Astrocyte of the spinal cord (primary cell): ENCODE measurements around the gene DBNL.
A peak's percentile ranks its signal among the peaks of the same experiment; 100 is the strongest.
"Not testable (repeated sequence)": the region's sequence is repeated elsewhere in the genome, so short reads cannot be mapped to it uniquely, and the experiment has no call there.

Source experiments
- DNase-seq: peaks from one replicate; pipeline ENCODE4 v3.0.0; 2011; ENCODE audit warnings: low read depth, low spot score
- H3K4me3 ChIP-seq: 2 replicates; pipeline ENCODE4 v1.5.1; 2011; ENCODE audit warnings: low read depth, mild to moderate bottlenecking, low read length, moderate library complexity
- in situ Hi-C: cut with HindIII; loops from 2 replicates; pipeline ENCODE4 v1.10.0; 2017; ENCODE audit warnings: low sequenced_read_pairs
- TF ChIP-seq, protein P1 (sequence below): IDR thresholded peaks from 2 replicates; pipeline ENCODE4 v1.5.1; 2012; ENCODE audit warnings: low read depth, mild to moderate bottlenecking, low read length, inconsistent platforms

DBNL gene

DNA sequence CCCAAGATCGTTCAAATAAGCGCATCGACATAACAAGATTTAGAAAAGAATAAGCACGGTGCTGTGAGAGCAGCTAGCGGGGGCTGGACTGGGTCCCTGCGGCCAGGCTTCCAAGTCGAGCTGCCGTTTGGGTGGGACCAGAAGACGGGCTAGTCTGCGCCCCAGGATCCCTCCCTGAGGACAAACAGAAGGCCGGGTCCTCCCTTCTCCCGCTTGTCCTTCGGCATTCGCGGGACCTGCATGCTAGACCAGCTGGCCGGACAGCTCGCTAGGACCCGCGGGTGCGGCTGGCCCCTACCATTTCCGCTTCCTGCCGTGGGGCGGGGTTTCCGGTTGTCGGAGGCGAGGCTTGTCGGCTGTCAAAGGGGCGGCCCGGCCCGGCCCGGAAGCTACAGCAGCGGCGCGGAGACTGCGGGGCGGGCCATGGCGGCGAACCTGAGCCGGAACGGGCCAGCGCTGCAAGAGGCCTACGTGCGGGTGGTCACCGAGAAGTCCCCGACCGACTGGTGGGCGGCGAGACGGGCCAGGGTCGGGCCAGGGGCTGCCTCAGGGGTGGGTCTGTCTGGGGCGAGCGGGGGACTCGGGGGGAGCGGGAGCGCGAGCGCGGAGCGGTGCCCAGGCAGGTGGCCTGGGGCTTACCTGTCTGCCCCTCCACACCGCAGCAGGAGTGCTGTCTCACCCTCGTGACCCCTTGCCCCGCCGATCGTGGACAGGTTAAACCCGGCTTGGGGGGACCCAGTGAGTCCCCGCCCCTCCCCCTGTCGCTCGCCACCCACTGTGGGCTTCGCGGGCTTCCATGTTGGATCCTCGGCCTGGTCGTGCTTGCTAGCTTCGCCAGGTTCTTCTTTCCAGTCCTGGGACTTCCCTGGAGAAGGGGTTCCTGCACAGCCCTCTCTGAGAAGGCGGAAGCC, at the start of gene DBNL:
Gene DBNL, plus strand, starts transcription at position 388 of the 911 bp plus-strand sequence. Its CDS starts 36 bp downstream, at position 424.
- DNase-seq: peak; percentile 86
- H3K4me3 ChIP-seq: peak within 1 kb of the TSS; percentile 94
- TF ChIP-seq, protein P1, sequence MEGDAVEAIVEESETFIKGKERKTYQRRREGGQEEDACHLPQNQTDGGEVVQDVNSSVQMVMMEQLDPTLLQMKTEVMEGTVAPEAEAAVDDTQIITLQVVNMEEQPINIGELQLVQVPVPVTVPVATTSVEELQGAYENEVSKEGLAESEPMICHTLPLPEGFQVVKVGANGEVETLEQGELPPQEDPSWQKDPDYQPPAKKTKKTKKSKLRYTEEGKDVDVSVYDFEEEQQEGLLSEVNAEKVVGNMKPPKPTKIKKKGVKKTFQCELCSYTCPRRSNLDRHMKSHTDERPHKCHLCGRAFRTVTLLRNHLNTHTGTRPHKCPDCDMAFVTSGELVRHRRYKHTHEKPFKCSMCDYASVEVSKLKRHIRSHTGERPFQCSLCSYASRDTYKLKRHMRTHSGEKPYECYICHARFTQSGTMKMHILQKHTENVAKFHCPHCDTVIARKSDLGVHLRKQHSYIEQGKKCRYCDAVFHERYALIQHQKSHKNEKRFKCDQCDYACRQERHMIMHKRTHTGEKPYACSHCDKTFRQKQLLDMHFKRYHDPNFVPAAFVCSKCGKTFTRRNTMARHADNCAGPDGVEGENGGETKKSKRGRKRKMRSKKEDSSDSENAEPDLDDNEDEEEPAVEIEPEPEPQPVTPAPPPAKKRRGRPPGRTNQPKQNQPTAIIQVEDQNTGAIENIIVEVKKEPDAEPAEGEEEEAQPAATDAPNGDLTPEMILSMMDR: no peak
- in situ Hi-C loops: no loop called here

DNA sequence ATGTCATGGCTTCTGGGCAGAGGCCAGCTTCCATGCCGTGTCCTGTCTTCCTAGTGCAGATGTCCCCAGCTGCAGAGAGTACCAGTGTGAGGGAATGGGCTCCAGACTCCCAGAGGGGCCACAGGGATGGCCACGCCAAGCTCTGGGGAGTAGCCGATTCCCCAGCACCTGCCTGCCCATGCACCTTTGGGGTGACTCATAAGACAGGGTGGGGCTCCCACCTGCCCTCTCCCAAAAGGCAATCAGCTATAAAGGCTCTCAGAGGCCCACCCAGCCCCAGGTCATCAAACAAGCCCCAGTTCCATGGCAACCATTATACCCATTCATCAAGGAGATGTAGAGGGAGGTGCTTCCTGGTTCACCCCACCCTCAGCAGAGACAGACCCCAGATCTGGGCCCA, 47.0 kb upstream of the DBNL start, which contains the start of gene SPDYE1:
Gene SPDYE1, plus strand, starts transcription at position 366 of the 400 bp plus-strand sequence. CDS start 2,053 bp downstream, outside the sequence.
- in situ Hi-C loops, DNase-seq, H3K4me3 ChIP-seq: not testable (repeated sequence)

DNA sequence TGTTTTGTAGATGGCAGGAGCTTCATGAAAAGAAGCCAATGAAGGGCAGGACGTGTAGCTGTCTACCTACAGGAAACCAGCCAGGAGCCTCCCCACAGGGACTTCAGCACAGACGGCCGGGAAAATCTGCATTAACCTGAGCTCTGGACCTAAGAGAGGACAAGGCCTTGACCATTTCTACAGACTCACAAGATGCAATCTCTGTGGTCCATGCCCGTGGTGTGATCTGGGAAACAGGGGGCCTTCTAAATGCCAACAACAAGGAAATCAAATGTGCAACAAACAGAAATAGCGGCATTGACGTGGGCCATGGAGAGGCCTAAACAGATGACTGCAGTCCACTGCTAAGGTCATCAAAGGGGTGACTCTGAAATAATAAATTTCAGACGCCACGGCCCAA, 32.4 kb upstream of the DBNL start:
- DNase-seq, H3K4me3 ChIP-seq, in situ Hi-C loops: not testable (repeated sequence)

DNA sequence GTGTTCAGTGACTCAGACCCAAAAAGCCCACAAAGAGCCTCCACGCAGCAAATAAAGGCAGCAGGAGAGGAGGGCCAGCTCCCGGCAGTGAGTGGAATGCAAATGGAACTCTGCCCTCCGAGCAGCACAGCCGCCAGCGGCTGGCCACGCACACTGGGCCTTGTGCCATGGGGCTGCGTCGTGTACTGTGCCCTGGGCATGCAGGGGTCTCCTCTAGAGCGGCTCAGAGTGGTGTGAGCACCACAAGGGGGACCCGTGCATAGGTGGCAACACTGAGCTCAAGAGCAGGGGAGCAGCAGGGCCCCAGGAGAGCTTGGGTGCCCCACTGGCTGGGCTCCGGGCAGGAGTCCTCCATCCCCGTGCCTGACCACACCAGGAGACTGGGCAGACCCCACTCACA, 29.4 kb upstream of the DBNL start:
- in situ Hi-C loops, DNase-seq, H3K4me3 ChIP-seq: not testable (repeated sequence)

DNA sequence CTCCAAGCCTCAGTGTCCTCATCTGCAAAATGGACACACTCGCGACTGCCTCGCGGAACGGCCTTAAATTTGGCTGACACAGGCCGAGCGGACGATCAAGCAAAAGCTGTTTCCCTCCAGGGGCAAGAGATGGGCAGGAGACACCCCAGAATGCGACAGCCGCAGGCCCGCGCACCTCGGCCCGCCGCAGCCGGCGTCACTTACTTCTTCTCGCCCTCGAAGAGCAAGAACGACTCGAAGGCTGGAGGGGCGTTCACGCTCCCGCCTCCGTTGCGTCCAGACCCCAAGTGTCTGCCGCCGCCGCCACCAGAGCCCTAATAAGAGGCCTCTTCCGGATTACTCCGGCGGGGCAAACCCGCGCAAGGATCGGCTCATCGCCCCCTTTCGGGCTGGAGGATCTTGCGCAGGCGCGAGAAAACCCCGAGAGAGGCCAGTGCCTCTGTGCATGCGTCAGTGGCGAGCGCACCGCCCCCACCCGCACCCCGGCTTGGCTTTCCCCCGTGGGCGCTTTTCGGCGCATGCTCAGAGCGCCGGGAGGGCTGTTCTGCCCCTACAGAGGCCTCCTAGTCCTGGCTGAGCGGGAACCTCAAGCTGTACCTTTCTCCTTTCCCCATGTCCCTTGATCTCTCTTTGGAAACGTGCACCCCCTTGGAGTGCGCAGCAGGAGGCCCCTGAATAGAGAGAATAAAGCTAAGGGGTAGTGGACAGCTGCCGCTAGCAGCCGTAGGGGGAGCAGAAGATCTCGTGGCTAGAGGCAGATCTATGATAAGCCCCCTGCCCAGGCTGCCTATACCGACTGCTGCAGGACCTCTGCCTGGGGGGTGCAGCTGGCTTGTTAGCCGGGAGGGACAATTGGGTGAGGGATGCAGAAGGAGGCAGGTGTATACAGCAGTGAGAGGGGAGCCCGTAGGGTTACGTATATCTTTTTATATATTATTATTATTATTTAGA, 25.4 kb upstream of the DBNL start:
- H3K4me3 ChIP-seq: peak overlapping the region; percentile 73
- in situ Hi-C loops: not testable (repeated sequence)
- TF ChIP-seq, protein P1: peak; percentile 72
- DNase-seq: peak; percentile 98

DNA sequence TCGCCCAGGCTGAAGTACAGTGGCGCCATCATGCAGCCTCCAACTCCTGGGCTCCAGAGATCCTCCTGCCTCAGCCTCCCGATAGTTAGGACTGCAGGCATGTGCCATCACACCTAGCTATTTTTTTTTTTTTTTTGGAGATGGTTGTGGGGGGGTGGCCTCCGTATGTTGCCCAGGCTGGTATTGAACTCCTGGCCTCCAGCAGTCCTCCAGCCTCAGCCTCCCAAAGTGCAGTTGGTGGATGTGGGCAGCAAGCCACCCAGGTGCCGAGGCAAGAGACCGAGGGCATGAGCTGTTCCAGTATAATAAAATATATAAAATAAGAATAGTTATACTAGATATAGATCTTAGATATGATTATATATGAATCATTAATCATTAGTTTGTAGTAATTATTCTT, 24.7 kb upstream of the DBNL start:
- H3K4me3 ChIP-seq, in situ Hi-C loops, DNase-seq: not testable (repeated sequence)

DNA sequence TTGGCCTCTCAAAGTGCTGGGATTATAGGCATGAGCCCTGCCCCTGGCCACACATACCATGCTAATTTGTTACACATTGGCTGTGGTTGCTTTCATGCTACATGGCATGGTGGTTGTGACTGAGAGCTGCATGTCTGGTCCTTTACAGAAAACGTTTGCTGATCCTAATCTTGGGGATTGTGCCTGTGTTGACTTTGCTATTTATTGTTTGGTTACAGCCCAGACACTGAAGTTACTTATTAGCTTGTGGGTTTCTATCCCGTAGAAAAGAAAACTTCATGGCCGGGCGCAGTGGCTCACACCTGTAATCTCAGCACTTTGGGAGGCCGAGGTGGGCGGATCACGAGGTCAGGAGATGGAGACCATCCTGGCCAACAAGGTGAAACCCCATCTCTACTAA, 22.4 kb upstream of the DBNL start:
- DNase-seq, in situ Hi-C loops, H3K4me3 ChIP-seq: not testable (repeated sequence)

DNA sequence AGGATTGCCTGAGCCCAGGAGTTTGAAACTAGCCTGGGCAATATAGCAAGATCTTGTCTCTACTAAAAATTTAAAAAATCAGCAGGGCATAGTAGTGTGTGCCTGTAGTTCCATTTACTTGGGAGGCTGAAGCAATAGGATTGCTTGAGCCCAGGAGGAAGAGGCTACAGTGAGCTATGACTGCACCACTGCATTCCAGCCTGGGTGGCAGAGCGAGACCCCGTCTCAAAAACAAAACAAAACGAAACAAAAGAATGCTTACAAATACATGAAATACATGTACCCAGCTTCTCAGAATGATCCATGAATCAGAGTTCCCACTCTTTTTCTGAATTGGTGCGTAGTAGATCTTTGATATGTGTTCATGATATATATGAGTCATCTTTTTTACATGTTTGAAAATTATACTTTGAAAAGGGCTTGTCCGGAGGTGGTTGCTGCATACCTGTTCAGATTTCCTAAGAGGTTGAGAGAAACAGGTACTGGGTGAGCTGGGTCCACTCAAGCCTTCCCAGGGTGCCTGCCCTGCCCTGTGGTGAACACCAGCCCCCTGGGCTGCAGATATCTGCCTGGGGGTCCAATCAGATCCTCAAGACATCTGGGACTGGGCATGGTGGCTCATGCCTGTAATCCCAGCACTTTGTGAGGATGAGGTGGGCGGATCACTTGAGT, 21.6 kb upstream of the DBNL start:
- in situ Hi-C loops, DNase-seq, H3K4me3 ChIP-seq: not testable (repeated sequence)

DNA sequence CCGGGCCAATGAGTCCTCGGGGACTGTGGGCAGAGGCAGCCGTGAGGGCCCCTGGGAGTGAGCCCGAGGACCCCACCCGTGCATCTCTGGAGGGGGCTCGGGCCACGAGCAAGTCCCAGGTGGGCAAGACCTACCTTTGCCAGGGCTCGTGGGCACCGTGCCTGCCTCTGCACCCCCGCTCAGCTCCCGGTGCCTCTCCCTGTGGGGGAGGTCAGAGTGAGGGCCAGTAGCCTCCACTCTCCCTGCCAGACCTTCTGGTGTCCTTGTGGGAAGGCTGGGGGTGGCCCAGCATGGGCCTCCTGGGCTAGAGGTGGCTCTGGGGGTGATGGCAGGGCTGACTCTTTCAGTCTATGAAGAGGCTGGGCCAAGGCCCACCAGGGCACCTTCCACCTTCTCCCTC, 15.1 kb upstream of the DBNL start:
- H3K4me3 ChIP-seq, in situ Hi-C loops: not testable (repeated sequence)

DNA sequence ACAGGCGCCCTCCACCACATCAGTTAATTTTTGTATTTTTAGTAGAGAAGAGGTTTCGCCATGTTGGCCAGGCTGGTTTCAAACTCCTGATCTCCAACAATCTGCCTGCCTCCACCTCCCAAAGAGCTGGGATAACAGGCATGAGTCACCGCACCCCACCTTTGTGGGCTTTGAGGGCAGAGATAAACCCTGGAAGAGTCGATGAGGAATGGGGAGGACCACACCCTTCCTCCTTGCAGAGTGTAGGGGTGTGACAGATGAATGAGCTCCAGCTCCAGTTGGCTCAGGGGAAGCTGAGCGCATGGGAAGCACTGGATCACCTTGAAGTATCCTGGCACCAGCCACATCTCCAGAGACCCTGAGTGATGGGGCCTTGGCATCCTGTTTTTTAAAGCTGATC, 14.5 kb upstream of the DBNL start:
- DNase-seq, H3K4me3 ChIP-seq, in situ Hi-C loops: not testable (repeated sequence)

More for the DNA sequence above, 15.1 kb upstream of the DBNL start:
- not testable (repeated sequence) for DNase-seq

DNA sequence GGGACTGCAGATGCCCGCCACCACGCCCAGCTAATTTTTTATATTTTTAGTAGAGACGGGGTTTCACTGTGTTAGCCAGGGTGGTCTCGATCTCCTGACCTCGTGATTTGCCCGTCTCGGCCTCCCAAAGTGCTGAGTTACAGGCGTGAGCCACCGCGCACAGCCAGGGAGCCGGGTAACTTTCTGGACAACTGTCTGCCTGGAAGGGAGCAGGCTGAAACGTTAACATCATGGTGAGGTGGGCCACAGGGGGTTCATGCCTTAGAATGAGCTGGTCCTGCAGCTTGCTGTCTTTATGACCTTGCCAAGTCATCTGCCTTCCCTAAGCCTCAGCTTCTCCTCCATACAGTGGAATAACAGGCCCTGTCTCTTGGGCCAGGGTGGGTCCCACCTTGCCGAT, 13.2 kb upstream of the DBNL start:
- H3K4me3 ChIP-seq, DNase-seq, in situ Hi-C loops: not testable (repeated sequence)

DNA sequence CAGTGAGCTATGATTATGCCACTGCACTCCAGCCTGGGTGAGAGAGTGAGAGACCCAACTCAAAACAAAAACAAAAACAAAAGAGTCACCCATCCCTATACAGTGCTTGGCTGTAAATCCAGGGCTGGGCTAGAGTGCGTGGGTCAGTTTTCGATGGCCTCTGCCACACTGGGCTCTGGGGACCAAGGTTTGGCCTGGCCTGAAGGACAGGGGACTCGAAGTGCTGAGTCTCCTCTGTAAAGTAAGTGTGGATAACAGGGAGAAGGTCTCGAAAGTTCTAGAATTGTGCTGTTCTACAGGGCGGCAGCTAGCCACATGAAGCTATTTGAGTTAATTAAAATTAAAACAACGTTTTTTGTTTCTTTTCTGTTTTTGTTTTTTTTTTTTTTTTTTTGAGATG, 12.5 kb upstream of the DBNL start:
- DNase-seq, H3K4me3 ChIP-seq, in situ Hi-C loops: not testable (repeated sequence)

DNA sequence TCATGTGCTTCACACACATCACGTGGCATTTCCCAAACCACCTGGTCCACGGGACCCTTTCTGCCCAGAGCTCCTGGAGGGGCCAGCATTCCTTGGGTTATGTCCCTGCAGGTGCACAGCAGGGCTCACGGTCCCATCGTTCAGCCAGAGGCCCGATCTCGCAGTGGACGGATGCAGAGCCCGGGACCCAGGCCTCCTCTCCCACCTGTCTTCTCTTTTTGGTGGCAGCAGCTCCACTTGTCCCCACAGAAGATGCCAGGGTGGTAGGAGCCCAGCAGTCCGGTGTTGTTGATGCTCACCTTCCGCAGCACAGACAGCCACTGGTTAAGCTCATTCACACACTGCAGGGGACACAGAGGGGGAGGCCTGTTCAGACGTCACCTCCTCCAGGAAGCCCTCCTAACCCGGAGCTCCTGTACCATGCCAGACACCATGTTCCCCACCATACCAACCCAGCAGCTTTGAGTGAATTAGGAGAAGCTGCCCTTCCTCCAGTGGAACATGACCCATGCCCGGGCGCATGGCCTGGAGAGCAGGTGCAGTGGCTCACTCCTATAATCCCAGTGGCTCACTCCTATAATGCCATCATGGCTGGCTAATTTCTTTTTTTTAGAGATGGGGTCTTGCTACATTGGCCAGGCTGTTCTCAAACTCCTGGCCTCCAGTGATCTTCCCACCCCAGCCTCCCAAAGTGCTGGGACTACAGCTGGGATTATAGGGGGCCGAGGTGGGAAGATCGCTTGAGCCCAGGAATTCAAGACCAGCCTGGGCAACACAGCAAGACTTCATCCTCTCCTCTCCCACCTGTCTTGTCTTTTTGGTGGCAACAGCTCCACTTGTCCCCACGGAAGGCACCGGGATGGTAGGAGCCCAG, 10.3 kb upstream of the DBNL start:
- in situ Hi-C loops, DNase-seq, H3K4me3 ChIP-seq: not testable (repeated sequence)
